RWPE2 (cell line): ENCODE data around the gene G6PC3.

Experiments
- ATAC-seq: fragments of 200-7000 bp; cut with Tn5 transposase; 3 replicates; pipeline ENCODE4 v1.9.1; 2021; ENCODE audit warnings: low read depth
- DNase-seq: peaks from one replicate; pipeline ENCODE4 v3.0.0-alpha.2; 2020; ENCODE audit warnings: low spot score
- H3K27ac ChIP-seq: fragments of 450-650 bp; 2 replicates; pipeline ENCODE4 v1.5.1; 2017; ENCODE audit warnings: mild to moderate bottlenecking; ENCODE audit not compliant: poor library complexity, severe bottlenecking
- H3K27me3 ChIP-seq: fragments of 250-450 bp; sonication (Bioruptor Pico); 2 replicates; pipeline ENCODE4 v1.5.1; 2021; ENCODE audit warnings: mild to moderate bottlenecking, moderate library complexity; ENCODE audit not compliant: insufficient read depth, poor library complexity, severe bottlenecking
- H3K36me3 ChIP-seq: fragments of 250-450 bp; sonication (Bioruptor Pico); 2 replicates; pipeline ENCODE4 v1.5.1; 2020; ENCODE audit warnings: low read depth, mild to moderate bottlenecking, moderate library complexity
- H3K4me1 ChIP-seq: fragments of 250-450 bp; sonication (Bioruptor Pico); 2 replicates; pipeline ENCODE4 v1.5.1; 2021; ENCODE audit warnings: mild to moderate bottlenecking, moderate library complexity; ENCODE audit not compliant: insufficient read depth, poor library complexity, severe bottlenecking
- H3K4me3 ChIP-seq: fragments of 250-450 bp; sonication (Bioruptor Pico); 2 replicates; pipeline ENCODE4 v1.5.1; 2021; ENCODE audit warnings: mild to moderate bottlenecking, moderate library complexity; ENCODE audit not compliant: severe bottlenecking
- H3K9me3 ChIP-seq: fragments of 250-450 bp; sonication (Bioruptor Pico); 2 replicates; pipeline ENCODE4 v1.5.1; 2021; ENCODE audit warnings: mild to moderate bottlenecking, moderate library complexity; ENCODE audit not compliant: severe bottlenecking
- CTCF ChIP-seq: fragments of 450-650 bp; IDR thresholded peaks from one replicate; pipeline ENCODE4 v1.5.1; 2017; ENCODE audit warnings: mild to moderate bottlenecking, moderate library complexity; ENCODE audit not compliant: poor library complexity, severe bottlenecking

Gene G6PC3

GRCh38 chr17:44077595-44077909, 7.0 kb downstream of the G6PC3 start:
- Histone ChIP-seq H3K27ac (no peak overlapping the region), H3K4me1 (peaks cover 3% of the 10 kb centered on the region), H3K36me3 (peaks cover 36% of the 10 kb centered on the region), H3K4me3 (no peak overlapping the region), H3K27me3 (no peaks in the 10 kb centered on the region), H3K9me3 (no peaks in the 10 kb centered on the region)
- ATAC-seq: no peak
- DNase-seq: no peak
- TF ChIP-seq CTCF: no peak

GRCh38 chr17:44078412-44078811, 7.9 kb downstream of the G6PC3 start:
- no peak for TF ChIP-seq CTCF
- DNase-seq: no peak
- no peak overlapping the region for H3K4me3 ChIP-seq
- H3K27ac ChIP-seq: no peak overlapping the region
- no peaks in the 10 kb centered on the region for H3K27me3 ChIP-seq
- H3K36me3 ChIP-seq: peaks cover 37% of the 10 kb centered on the region
- H3K4me1 ChIP-seq: peaks cover 3% of the 10 kb centered on the region
- H3K9me3 ChIP-seq: no peaks in the 10 kb centered on the region
- ATAC-seq: no peak

GRCh38 chr17:44079877-44080821, 9.6 kb downstream of the G6PC3 start:
- H3K9me3 ChIP-seq: no peaks in the 10 kb centered on the region
- peaks cover 22% of the 10 kb centered on the region for H3K36me3 ChIP-seq
- no peak overlapping the region for H3K27ac ChIP-seq
- H3K4me1 ChIP-seq: peaks cover 3% of the 10 kb centered on the region
- DNase-seq: no peak
- no peak for TF ChIP-seq CTCF
- no peak overlapping the region for H3K4me3 ChIP-seq
- H3K27me3 ChIP-seq: no peaks in the 10 kb centered on the region
- no peak for ATAC-seq

- H3K36me3 ChIP-seq: peaks cover 6% of the 10 kb centered on the region; the same call in 1 of the 2 replicates
- ATAC-seq: no peak
These were observed 11.1 kb downstream of the G6PC3 start for GRCh38 chr17:44081681-44082080.

More at GRCh38 chr17:44081681-44082080, 11.1 kb downstream of the G6PC3 start:
- peaks cover 7% of the 10 kb centered on the region for H3K4me1 ChIP-seq
- no peak for DNase-seq
- TF ChIP-seq CTCF: no peak
- H3K4me3 ChIP-seq: no peak overlapping the region
- H3K9me3 ChIP-seq: no peaks in the 10 kb centered on the region
- no peak overlapping the region for H3K27ac ChIP-seq
- no peaks in the 10 kb centered on the region for H3K27me3 ChIP-seq
